Measurements from ENCODE around the gene PLEKHM3.

PLEKHM3 gene

GRCh38 chr2:207884127-207884526, 141.2 kb downstream of the PLEKHM3 start:
- Histone ChIP-seq H3K4me3 (ENCODE audit: low read depth, low read length) (no peak overlapping the region), H3K9me3 (ENCODE audit: control insufficient read depth, insufficient read depth, low read depth, low read length) (no peaks in the 10 kb centered on the region), H3K27ac (ENCODE audit: extremely low read depth, low read depth, low read length) (no peak overlapping the region), H3K36me3 (ENCODE audit: control insufficient read depth in 2 of 2, insufficient read depth in 1 of 2, low read length in 2 of 2) (no peaks in the 10 kb centered on the region), H3K4me1 (ENCODE audit: control insufficient read depth, insufficient read depth, low read length) (no peaks in the 10 kb centered on the region)
- ChIA-PET POLR2A (no interaction called here), CTCF (interaction anchor here (1.7 kb wide), 1 partner anchor 156 kb away, joined by 4 read pairs; no protein-coding TSS in a partner anchor)
- TF ChIP-seq ZNF266 (tag by site-specific recombination; IDR thresholded peaks at IDR 0.05; ENCODE audit: low read depth), result no peak
- no peak for TF ChIP-seq ZNF785 (tag by site-specific recombination; IDR thresholded peaks at IDR 0.05)
- TF ChIP-seq ZNF555 (tag by site-specific recombination; conservative IDR thresholded peaks at IDR 0.05), result no peak
- TF ChIP-seq HOXC10 (CRISPR knock-in tag; IDR thresholded peaks at IDR 0.05), result no peak
- TF ChIP-seq, protein P1, sequence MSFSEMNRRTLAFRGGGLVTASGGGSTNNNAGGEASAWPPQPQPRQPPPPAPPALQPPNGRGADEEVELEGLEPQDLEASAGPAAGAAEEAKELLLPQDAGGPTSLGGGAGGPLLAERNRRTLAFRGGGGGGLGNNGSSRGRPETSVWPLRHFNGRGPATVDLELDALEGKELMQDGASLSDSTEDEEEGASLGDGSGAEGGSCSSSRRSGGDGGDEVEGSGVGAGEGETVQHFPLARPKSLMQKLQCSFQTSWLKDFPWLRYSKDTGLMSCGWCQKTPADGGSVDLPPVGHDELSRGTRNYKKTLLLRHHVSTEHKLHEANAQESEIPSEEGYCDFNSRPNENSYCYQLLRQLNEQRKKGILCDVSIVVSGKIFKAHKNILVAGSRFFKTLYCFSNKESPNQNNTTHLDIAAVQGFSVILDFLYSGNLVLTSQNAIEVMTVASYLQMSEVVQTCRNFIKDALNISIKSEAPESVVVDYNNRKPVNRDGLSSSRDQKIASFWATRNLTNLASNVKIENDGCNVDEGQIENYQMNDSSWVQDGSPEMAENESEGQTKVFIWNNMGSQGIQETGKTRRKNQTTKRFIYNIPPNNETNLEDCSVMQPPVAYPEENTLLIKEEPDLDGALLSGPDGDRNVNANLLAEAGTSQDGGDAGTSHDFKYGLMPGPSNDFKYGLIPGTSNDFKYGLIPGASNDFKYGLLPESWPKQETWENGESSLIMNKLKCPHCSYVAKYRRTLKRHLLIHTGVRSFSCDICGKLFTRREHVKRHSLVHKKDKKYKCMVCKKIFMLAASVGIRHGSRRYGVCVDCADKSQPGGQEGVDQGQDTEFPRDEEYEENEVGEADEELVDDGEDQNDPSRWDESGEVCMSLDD (tag by site-specific recombination; IDR thresholded peaks at IDR 0.05), result no peak
- no peak for TF ChIP-seq ZNF146 (tag by site-specific recombination; IDR thresholded peaks at IDR 0.05)
- no peak for TF ChIP-seq ZNF416 (tag by site-specific recombination; IDR thresholded peaks at IDR 0.05)
- TF ChIP-seq ZNF138 (tag by site-specific recombination; IDR thresholded peaks at IDR 0.05; ENCODE audit: borderline replicate concordance), result no peak
- no peak for TF ChIP-seq ZSCAN4 (tag by site-specific recombination; IDR thresholded peaks at IDR 0.05)
- no peak for TF ChIP-seq ZNF248 (tag by site-specific recombination; IDR thresholded peaks at IDR 0.05)
- no peak for TF ChIP-seq ZNF645 (tag by site-specific recombination; IDR thresholded peaks at IDR 0.05)
- TF ChIP-seq ZNF792 (tag by site-specific recombination; IDR thresholded peaks at IDR 0.05), result no peak
- TF ChIP-seq ZBTB17 (tag by site-specific recombination; IDR thresholded peaks at IDR 0.05), result no peak
- TF ChIP-seq ZNF596 (tag by site-specific recombination; IDR thresholded peaks at IDR 0.05), result no peak

- Histone ChIP-seq H3K4me3 (ENCODE audit: low read depth, low read length) (no peak overlapping the region), H3K4me1 (ENCODE audit: control insufficient read depth, insufficient read depth, low read length) (no peaks in the 10 kb centered on the region), H3K36me3 (ENCODE audit: control insufficient read depth in 2 of 2, insufficient read depth in 1 of 2, low read length in 2 of 2) (no peaks in the 10 kb centered on the region), H3K27ac (ENCODE audit: extremely low read depth, low read depth, low read length) (no peak overlapping the region), H3K9me3 (ENCODE audit: control insufficient read depth, insufficient read depth, low read depth, low read length) (no peaks in the 10 kb centered on the region)
- ChIA-PET POLR2A (interaction anchor here (0.8 kb wide), 1 partner anchor 142 kb away, joined by 3 read pairs; the partner anchor contains the start of gene PLEKHM3), CTCF (no interaction called here)
- TF ChIP-seq ZNF624 (tag by site-specific recombination; IDR thresholded peaks at IDR 0.05) (no peak), ZNF223 (tag by site-specific recombination; IDR thresholded peaks at IDR 0.05) (no peak), ZNF221 (tag by site-specific recombination; IDR thresholded peaks at IDR 0.05; ENCODE audit: borderline replicate concordance) (no peak), WT1 (tag by site-specific recombination; IDR thresholded peaks at IDR 0.05) (no peak), SP2 (tag by site-specific recombination; IDR thresholded peaks at IDR 0.05) (no peak), ZNF791 (tag by site-specific recombination; IDR thresholded peaks at IDR 0.05) (no peak), PRDM10 (tag by site-specific recombination; IDR thresholded peaks at IDR 0.05) (no peak), ZNF707 (tag by site-specific recombination; IDR thresholded peaks at IDR 0.05) (no peak)
- TF ChIP-seq, protein P2, sequence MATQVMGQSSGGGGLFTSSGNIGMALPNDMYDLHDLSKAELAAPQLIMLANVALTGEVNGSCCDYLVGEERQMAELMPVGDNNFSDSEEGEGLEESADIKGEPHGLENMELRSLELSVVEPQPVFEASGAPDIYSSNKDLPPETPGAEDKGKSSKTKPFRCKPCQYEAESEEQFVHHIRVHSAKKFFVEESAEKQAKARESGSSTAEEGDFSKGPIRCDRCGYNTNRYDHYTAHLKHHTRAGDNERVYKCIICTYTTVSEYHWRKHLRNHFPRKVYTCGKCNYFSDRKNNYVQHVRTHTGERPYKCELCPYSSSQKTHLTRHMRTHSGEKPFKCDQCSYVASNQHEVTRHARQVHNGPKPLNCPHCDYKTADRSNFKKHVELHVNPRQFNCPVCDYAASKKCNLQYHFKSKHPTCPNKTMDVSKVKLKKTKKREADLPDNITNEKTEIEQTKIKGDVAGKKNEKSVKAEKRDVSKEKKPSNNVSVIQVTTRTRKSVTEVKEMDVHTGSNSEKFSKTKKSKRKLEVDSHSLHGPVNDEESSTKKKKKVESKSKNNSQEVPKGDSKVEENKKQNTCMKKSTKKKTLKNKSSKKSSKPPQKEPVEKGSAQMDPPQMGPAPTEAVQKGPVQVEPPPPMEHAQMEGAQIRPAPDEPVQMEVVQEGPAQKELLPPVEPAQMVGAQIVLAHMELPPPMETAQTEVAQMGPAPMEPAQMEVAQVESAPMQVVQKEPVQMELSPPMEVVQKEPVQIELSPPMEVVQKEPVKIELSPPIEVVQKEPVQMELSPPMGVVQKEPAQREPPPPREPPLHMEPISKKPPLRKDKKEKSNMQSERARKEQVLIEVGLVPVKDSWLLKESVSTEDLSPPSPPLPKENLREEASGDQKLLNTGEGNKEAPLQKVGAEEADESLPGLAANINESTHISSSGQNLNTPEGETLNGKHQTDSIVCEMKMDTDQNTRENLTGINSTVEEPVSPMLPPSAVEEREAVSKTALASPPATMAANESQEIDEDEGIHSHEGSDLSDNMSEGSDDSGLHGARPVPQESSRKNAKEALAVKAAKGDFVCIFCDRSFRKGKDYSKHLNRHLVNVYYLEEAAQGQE (tag by site-specific recombination; IDR thresholded peaks at IDR 0.05), result no peak
Measured at GRCh38 chr2:207883002-207883780, 142.1 kb downstream of the PLEKHM3 start.
